KOPT-K1 (cell line): ENCODE measurements around the gene LGALS8.
"Not testable (repeated sequence)": the region's sequence is repeated elsewhere in the genome, so short reads cannot be mapped to it uniquely, and the experiment has no call there.

Experiments used
- H3K27ac ChIP-seq: fragments of 200-600 bp; sonication (generic); 2 replicates; pipeline ENCODE4 v1.5.1; 2016; ENCODE audit warnings: antibody characterized with exemption, mild to moderate bottlenecking, low read depth, low read length; ENCODE audit not compliant: poor library complexity, severe bottlenecking
- H3K36me3 ChIP-seq: fragments of 200-600 bp; sonication (generic); 2 replicates; pipeline ENCODE4 v1.5.1; 2017; ENCODE audit warnings: antibody characterized with exemption, mild to moderate bottlenecking, low read length, moderate library complexity; ENCODE audit not compliant: insufficient read depth
- H3K9me3 ChIP-seq: fragments of 200-600 bp; sonication (generic); 2 replicates; pipeline ENCODE4 v1.5.1; 2017; ENCODE audit warnings: antibody characterized with exemption, low read length, mild to moderate bottlenecking; ENCODE audit not compliant: insufficient read depth, poor library complexity, severe bottlenecking

LGALS8 gene

GRCh38 chr1:236523704-236524141 lies at the start of gene LGALS8:
Gene LGALS8, plus strand, starts transcription at chr1:236523982. Its CDS starts 2,089 bp downstream, at chr1:236526071.
- Histone ChIP-seq H3K27ac (peak within 1 kb of the TSS; percentile 53), H3K36me3 (peaks cover 19% of the 10 kb centered on the region), H3K9me3 (no peaks in the 10 kb centered on the region)

- no peaks in the 10 kb centered on the region for H3K9me3 ChIP-seq
- no peak overlapping the region for H3K27ac ChIP-seq
- no peaks in the 10 kb centered on the region for H3K36me3 ChIP-seq
Observed at GRCh38 chr1:236476019-236476418, 47.8 kb upstream of the LGALS8 start.

- Histone ChIP-seq H3K9me3 (no peaks in the 10 kb centered on the region), H3K27ac (no peak overlapping the region), H3K36me3 (no peaks in the 10 kb centered on the region)
Observed at GRCh38 chr1:236480758-236481436, 42.9 kb upstream of the LGALS8 start.

GRCh38 chr1:236484310-236484971 lies 39.3 kb upstream of the LGALS8 start:
- no peaks in the 10 kb centered on the region for H3K9me3 ChIP-seq
- no peak overlapping the region for H3K27ac ChIP-seq
- H3K36me3 ChIP-seq = no peaks in the 10 kb centered on the region

GRCh38 chr1:236486356-236487002 lies 37.3 kb upstream of the LGALS8 start:
- Histone ChIP-seq H3K36me3 (no peaks in the 10 kb centered on the region), H3K9me3 (no peaks in the 10 kb centered on the region), H3K27ac (no peak overlapping the region)

GRCh38 chr1:236489161-236489560 lies 34.6 kb upstream of the LGALS8 start:
- H3K9me3 ChIP-seq, H3K36me3 ChIP-seq, H3K27ac ChIP-seq: not testable (repeated sequence)

GRCh38 chr1:236489710-236490377 lies 33.9 kb upstream of the LGALS8 start:
- Histone ChIP-seq H3K9me3 (no peaks in the 10 kb centered on the region), H3K36me3 (no peaks in the 10 kb centered on the region), H3K27ac (no peak overlapping the region)

- Histone ChIP-seq H3K27ac (no peak overlapping the region), H3K9me3 (no peaks in the 10 kb centered on the region), H3K36me3 (no peaks in the 10 kb centered on the region)
Observed at GRCh38 chr1:236491469-236492136, 32.2 kb upstream of the LGALS8 start.

GRCh38 chr1:236492378-236492777 lies 31.4 kb upstream of the LGALS8 start:
- H3K36me3 ChIP-seq = no peaks in the 10 kb centered on the region
- no peak overlapping the region for H3K27ac ChIP-seq
- H3K9me3 ChIP-seq = no peaks in the 10 kb centered on the region

GRCh38 chr1:236494082-236494481 lies 29.7 kb upstream of the LGALS8 start:
- Histone ChIP-seq H3K36me3 (no peaks in the 10 kb centered on the region), H3K27ac (no peak overlapping the region), H3K9me3 (no peaks in the 10 kb centered on the region)

- Histone ChIP-seq H3K9me3 (no peaks in the 10 kb centered on the region), H3K36me3 (no peaks in the 10 kb centered on the region), H3K27ac (no peak overlapping the region)
Observed at GRCh38 chr1:236494586-236495466, 29.0 kb upstream of the LGALS8 start.

- Histone ChIP-seq H3K36me3 (no peaks in the 10 kb centered on the region), H3K27ac (no peak overlapping the region), H3K9me3 (no peaks in the 10 kb centered on the region)
Observed at GRCh38 chr1:236495467-236496112, 28.2 kb upstream of the LGALS8 start.

GRCh38 chr1:236497908-236498307 lies 25.9 kb upstream of the LGALS8 start:
- Histone ChIP-seq H3K36me3 (no peaks in the 10 kb centered on the region), H3K27ac (no peak overlapping the region), H3K9me3 (no peaks in the 10 kb centered on the region)

GRCh38 chr1:236501093-236501492 lies 22.7 kb upstream of the LGALS8 start:
- Histone ChIP-seq H3K9me3 (no peaks in the 10 kb centered on the region), H3K27ac (no peak overlapping the region), H3K36me3 (no peaks in the 10 kb centered on the region)
